H1 (cell line): ENCODE data around the gene RUFY2. TPM values are rescaled to one million over a fixed set of nuclear protein-coding genes. Genes with fewer than 3 reads are reported as not detected.

Experiments used
- ATF3 ChIP-seq: IDR thresholded peaks from 2 replicates; pipeline ENCODE4 v1.6.1; 2011; ENCODE audit warnings: low read depth, mild to moderate bottlenecking, low read length; ENCODE audit not compliant: insufficient read depth
- BACH1 ChIP-seq: IDR thresholded peaks from 2 replicates; pipeline ENCODE4 v1.6.1; 2012; ENCODE audit warnings: low read length, improper control_type of control experiment
- CBX5 ChIP-seq: fragments of 300-800, 300-1000 bp; sonication (generic); IDR thresholded peaks from 2 replicates; pipeline ENCODE4 v1.7.1; 2016; ENCODE audit warnings: antibody characterized with exemption, low read length, low read depth
- CEBPB ChIP-seq: IDR thresholded peaks from 2 replicates; pipeline ENCODE4 v1.6.1; 2012; ENCODE audit warnings: low read depth, low read length
- CTCF ChIP-seq, 3 experiments: IDR thresholded peaks; 1 replicate in 2 of 3; 2 replicates in 1 of 3; pipeline versions ENCODE4 v1.5.1 to v1.6.1; 2011; ENCODE audit warnings: low read length in 3 of 3, mild to moderate bottlenecking in 3 of 3, inconsistent platforms in 2 of 3, low read depth in 1 of 3, moderate library complexity in 1 of 3; ENCODE audit not compliant: insufficient read depth in 1 of 3; ENCODE audit errors: control extremely low read depth in 1 of 3
- GABPA ChIP-seq: IDR thresholded peaks from 2 replicates; pipeline ENCODE4 v1.6.1; 2011; ENCODE audit warnings: mild to moderate bottlenecking, low read length, moderate library complexity, borderline replicate concordance; ENCODE audit not compliant: insufficient read depth
- GTF2F1 ChIP-seq: IDR thresholded peaks from 2 replicates; pipeline ENCODE4 v1.6.1; 2012; ENCODE audit warnings: low read depth, low read length, improper control_type of control experiment, borderline replicate concordance
- JUND ChIP-seq: IDR thresholded peaks from 2 replicates; pipeline ENCODE4 v1.6.1; 2011; ENCODE audit warnings: mild to moderate bottlenecking, improper control_type of control experiment, low read length
- POLR2AphosphoS5 ChIP-seq: IDR thresholded peaks from 2 replicates; pipeline ENCODE4 v1.6.1; 2011; ENCODE audit warnings: low read depth, low read length
- RAD21 ChIP-seq, 2 experiments: IDR thresholded peaks in 1 of 2; conservative IDR thresholded peaks in 1 of 2; 2 replicates each; pipeline ENCODE4 v1.6.1; 2011; ENCODE audit warnings: low read depth in 2 of 2, low read length in 2 of 2, improper control_type of control experiment in 1 of 2, inconsistent platforms in 1 of 2, mild to moderate bottlenecking in 1 of 2, moderate library complexity in 1 of 2
- RBBP5 ChIP-seq: IDR thresholded peaks from 2 replicates; pipeline ENCODE4 v1.7.1; 2012; ENCODE audit warnings: low read depth, mild to moderate bottlenecking, inconsistent platforms, low read length, moderate library complexity, borderline replicate concordance
- RFX5 ChIP-seq: IDR thresholded peaks from 2 replicates; pipeline ENCODE4 v1.6.1; 2011; ENCODE audit warnings: low read depth, low read length, improper control_type of control experiment, borderline replicate concordance
- RNF2 ChIP-seq: fragments of 200-900, 300-1000 bp; sonication (generic); IDR thresholded peaks from 2 replicates; pipeline ENCODE4 v1.7.1; 2016; ENCODE audit warnings: borderline replicate concordance, low read depth, mild to moderate bottlenecking, antibody characterized with exemption, low read length; ENCODE audit not compliant: poor library complexity, severe bottlenecking; ENCODE audit errors: missing control alignments
- RXRA ChIP-seq: IDR thresholded peaks from 2 replicates; pipeline ENCODE4 v1.6.1; 2011; ENCODE audit warnings: low read depth, mild to moderate bottlenecking, low read length, moderate library complexity; ENCODE audit not compliant: insufficient read depth
- SIN3A ChIP-seq, 2 experiments: IDR thresholded peaks in 1 of 2; conservative IDR thresholded peaks in 1 of 2; 2 replicates each; pipeline ENCODE4 v1.6.1; 2011 to 2012; ENCODE audit warnings: low read length in 2 of 2, improper control_type of control experiment in 1 of 2, low read depth in 1 of 2, mild to moderate bottlenecking in 1 of 2
- SUZ12 ChIP-seq: fragments of 200-600 bp; sonication (generic); IDR thresholded peaks from 2 replicates; pipeline ENCODE4 v1.6.1; 2012; ENCODE audit warnings: mild to moderate bottlenecking, inconsistent platforms, low read length, moderate library complexity, mixed read lengths
- YY1 ChIP-seq: IDR thresholded peaks from 2 replicates; pipeline ENCODE4 v1.6.1; 2011; ENCODE audit warnings: low read depth, mild to moderate bottlenecking, low read length
- polyA plus RNA-seq, 7 experiments: library from polyadenylated mRNA; depleted of rRNA in 3 of 7; stranded (reverse) in 5 of 7; unstranded in 2 of 7; fragments of >200 nt in 5 of 7; fragments of 200-250 nt in 2 of 7; gene quantifications; 1 replicate in 5 of 7; 2 replicates in 1 of 7; 4 replicates in 1 of 7; pipeline versions ENCODE4 v1.2.1 to v1.2.3, GENCODE V29; 2011 to 2013; ENCODE audit warnings: missing spikeins in 2 of 7, mixed read lengths in 2 of 7
- total RNA-seq: library from RNA; stranded (reverse); fragmentation: NEBNext Ultra II Directional; extraction: Animal tissue kit (Norgen Biotek cat#: 25700); gene quantifications from 2 replicates; pipeline ENCODE4 v1.2.1, GENCODE V29; 2021
- TF ChIP-seq, protein P1 (sequence below): IDR thresholded peaks from 2 replicates; pipeline ENCODE4 v1.6.1; 2012; ENCODE audit warnings: inconsistent platforms

Gene RUFY2
- total and polyA plus RNA-seq, 2 of the 8 experiments (the other 6 are each of a cell fraction or from before 2014, with no cell fraction given) = 3.4 to 12.0 TPM

DNA sequence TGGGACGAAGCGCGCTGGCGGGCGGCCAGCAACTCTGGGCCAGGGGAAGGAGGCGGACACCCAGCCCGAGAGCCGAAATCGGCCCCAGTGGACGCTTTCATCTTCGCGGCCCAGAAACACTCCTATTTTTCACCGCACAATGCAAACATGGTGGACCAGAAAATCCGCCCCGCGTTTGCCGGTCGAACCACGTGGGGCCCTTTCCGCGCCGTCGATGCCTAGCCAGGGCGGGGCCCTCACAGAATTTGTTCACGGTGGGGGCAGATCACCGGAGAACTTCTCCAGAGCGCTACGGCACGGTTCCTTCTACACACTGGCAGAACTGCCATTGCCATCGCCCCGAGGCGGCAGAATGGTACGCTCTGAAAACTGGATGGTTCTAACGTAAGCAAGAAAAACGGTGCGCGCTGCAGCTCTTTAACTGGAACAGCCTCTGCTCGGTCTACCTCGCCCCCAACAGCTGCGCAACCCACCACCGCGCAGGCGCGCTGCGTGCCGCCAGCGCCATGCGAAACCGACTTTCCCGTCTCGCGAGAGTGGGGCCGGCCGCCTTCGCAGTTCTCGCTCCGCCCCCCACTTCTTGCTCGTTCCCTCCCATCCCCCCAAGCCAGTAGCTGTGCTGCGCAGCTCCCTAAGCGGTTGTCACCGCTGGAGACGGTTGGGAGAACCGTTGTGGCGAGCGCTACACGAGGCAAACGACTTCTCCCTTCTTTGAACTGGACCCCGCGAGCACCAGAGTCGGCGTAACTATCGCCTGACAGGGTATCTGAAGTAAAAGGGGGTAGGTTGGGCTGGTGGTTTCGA is 75.4 kb downstream of the RUFY2 start, which contains the start of gene HNRNPH3 (continued):
- no peak for TF ChIP-seq CTCF (IDR thresholded peaks at IDR 0.05; ENCODE audit: control extremely low read depth in 1 of 3, insufficient read depth in 1 of 3, low read depth in 1 of 3, low read length in 3 of 3)
- TF ChIP-seq BACH1 = no peak; the same call in 1 of the 2 replicates
- no peak for TF ChIP-seq SUZ12
- no peak for TF ChIP-seq RNF2
- peak; percentile 100 for TF ChIP-seq POLR2AphosphoS5
- peak; percentile 94 for TF ChIP-seq GTF2F1
- peak; percentile 37; the same call in 1 of the 2 replicates for TF ChIP-seq CEBPB
- TF ChIP-seq SIN3A (conservative IDR thresholded peaks at IDR 0.05 in 1 of 2, IDR thresholded peaks at IDR 0.05 in 1 of 2; ENCODE audit: low read depth in 1 of 2, low read length in 2 of 2) = peak in 1 of 2 experiments; percentile 95; a peak in 2 of 4 replicates
- 0 out of 4 replicates have a peak, but pooled peaks of 1 of the 2 experiments have one; percentile 0 for TF ChIP-seq RAD21 (IDR thresholded peaks at IDR 0.05 in 1 of 2, conservative IDR thresholded peaks at IDR 0.05 in 1 of 2; ENCODE audit: low read depth in 2 of 2, low read length in 2 of 2)
- TF ChIP-seq ATF3 = 0 out of 2 replicates have a peak, but pooled peaks have one; percentile 32
- peak; percentile 68; the same call in 1 of the 2 replicates for TF ChIP-seq JUND
- TF ChIP-seq CBX5 = no peak
- TF ChIP-seq GABPA = no peak
- peak; percentile 51; the same call in 1 of the 2 replicates for TF ChIP-seq RBBP5
- TF ChIP-seq RFX5 = no peak
- TF ChIP-seq YY1 = peak; percentile 73
- no peak for TF ChIP-seq RXRA
- TF ChIP-seq, protein P1, sequence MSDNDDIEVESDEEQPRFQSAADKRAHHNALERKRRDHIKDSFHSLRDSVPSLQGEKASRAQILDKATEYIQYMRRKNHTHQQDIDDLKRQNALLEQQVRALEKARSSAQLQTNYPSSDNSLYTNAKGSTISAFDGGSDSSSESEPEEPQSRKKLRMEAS = peak; percentile 92
